ENCODE measurements around the gene SHPK. TPM values are rescaled to one million over a fixed set of nuclear protein-coding genes. Genes with fewer than 3 reads are reported as not detected.

Gene SHPK
- total and polyA plus RNA-seq, 9 of the 15 experiments (the other 6 are each of a cell fraction or from before 2014, with no cell fraction given) = 2.5 to 16.3 (median 11.8) TPM

DNA sequence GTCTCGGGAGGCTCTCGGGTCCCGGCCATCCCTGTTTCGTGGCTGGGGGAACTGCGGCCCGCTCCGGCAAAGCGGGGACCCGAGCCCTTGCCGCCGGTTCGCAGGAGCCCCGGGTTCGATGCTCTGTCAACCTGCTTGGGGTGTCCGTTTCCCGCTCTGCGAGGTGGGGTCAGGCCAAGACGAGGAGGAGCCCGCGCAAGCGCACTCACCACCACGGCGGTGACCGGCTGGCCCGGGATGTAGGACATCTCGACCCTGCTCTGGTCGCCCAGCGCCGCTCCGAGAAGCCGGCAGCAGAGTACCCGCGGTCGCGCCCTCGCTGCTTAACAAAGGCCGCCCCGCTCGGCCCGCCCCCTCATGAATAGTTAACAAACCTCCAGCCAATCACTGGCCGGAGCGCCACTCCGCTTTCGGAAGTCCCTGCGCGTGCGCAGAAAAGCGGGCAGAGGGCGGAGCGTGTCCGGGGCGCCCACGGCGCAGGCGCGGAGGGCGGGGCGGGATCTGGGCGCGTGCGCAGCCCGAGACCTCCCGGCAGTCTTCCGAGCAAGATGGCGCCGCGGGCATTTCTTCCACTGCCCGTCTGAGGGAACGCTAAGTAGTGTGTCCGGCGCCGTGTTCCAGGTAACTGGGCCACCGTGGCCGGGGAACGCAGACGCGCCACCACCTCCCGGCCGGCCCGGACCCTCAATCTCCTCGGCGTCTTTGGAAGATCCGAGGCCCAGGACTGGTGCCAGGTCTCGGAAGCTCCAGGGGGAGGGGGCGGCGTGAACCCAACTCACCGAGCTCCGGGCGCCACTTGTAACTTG lies 32.4 kb upstream of the SHPK start, which contains the start of the genes EMC6 and TAX1BP3 (continued):
- TF ChIP-seq SP1 (CRISPR knock-in tag; IDR thresholded peaks at IDR 0.05) = peak; percentile 78
- no peak for TF ChIP-seq ARID4B (CRISPR knock-in tag; IDR thresholded peaks at IDR 0.05)
- TF ChIP-seq, protein P1, sequence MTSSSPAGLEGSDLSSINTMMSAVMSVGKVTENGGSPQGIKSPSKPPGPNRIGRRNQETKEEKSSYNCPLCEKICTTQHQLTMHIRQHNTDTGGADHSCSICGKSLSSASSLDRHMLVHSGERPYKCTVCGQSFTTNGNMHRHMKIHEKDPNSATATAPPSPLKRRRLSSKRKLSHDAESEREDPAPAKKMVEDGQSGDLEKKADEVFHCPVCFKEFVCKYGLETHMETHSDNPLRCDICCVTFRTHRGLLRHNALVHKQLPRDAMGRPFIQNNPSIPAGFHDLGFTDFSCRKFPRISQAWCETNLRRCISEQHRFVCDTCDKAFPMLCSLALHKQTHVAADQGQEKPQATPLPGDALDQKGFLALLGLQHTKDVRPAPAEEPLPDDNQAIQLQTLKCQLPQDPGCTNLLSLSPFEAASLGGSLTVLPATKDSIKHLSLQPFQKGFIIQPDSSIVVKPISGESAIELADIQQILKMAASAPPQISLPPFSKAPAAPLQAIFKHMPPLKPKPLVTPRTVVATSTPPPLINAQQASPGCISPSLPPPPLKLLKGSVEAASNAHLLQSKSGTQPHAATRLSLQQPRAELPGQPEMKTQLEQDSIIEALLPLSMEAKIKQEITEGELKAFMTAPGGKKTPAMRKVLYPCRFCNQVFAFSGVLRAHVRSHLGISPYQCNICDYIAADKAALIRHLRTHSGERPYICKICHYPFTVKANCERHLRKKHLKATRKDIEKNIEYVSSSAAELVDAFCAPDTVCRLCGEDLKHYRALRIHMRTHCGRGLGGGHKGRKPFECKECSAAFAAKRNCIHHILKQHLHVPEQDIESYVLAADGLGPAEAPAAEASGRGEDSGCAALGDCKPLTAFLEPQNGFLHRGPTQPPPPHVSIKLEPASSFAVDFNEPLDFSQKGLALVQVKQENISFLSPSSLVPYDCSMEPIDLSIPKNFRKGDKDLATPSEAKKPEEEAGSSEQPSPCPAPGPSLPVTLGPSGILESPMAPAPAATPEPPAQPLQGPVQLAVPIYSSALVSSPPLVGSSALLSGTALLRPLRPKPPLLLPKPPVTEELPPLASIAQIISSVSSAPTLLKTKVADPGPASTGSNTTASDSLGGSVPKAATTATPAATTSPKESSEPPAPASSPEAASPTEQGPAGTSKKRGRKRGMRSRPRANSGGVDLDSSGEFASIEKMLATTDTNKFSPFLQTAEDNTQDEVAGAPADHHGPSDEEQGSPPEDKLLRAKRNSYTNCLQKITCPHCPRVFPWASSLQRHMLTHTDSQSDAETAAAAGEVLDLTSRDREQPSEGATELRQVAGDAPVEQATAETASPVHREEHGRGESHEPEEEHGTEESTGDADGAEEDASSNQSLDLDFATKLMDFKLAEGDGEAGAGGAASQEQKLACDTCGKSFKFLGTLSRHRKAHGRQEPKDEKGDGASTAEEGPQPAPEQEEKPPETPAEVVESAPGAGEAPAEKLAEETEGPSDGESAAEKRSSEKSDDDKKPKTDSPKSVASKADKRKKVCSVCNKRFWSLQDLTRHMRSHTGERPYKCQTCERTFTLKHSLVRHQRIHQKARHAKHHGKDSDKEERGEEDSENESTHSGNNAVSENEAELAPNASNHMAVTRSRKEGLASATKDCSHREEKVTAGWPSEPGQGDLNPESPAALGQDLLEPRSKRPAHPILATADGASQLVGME (CRISPR knock-in tag; IDR thresholded peaks at IDR 0.05) = no peak
- no peak for TF ChIP-seq ZBTB33 (CRISPR knock-in tag; IDR thresholded peaks at IDR 0.05)
- no peak for TF ChIP-seq NR2C2 (CRISPR knock-in tag; IDR thresholded peaks at IDR 0.05)
- TF ChIP-seq NR2C2 (tag; IDR thresholded peaks at IDR 0.05) = peak; percentile 8; the same call in 1 of the 2 replicates
- TF ChIP-seq POLR2G (IDR thresholded peaks at IDR 0.05; ENCODE audit: low read depth, low read length) = peak; percentile 92
- TF ChIP-seq, protein P2, sequence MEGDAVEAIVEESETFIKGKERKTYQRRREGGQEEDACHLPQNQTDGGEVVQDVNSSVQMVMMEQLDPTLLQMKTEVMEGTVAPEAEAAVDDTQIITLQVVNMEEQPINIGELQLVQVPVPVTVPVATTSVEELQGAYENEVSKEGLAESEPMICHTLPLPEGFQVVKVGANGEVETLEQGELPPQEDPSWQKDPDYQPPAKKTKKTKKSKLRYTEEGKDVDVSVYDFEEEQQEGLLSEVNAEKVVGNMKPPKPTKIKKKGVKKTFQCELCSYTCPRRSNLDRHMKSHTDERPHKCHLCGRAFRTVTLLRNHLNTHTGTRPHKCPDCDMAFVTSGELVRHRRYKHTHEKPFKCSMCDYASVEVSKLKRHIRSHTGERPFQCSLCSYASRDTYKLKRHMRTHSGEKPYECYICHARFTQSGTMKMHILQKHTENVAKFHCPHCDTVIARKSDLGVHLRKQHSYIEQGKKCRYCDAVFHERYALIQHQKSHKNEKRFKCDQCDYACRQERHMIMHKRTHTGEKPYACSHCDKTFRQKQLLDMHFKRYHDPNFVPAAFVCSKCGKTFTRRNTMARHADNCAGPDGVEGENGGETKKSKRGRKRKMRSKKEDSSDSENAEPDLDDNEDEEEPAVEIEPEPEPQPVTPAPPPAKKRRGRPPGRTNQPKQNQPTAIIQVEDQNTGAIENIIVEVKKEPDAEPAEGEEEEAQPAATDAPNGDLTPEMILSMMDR (IDR thresholded peaks at IDR 0.05 in 2 of 3, conservative IDR thresholded peaks at IDR 0.05 in 1 of 3; ENCODE audit: insufficient read depth in 2 of 3, low read depth in 1 of 3, low read length in 3 of 3) = no peak
- TF ChIP-seq TAF7 (tag; IDR thresholded peaks at IDR 0.05) = peak; percentile 84
- no peak for TF ChIP-seq ZNF143 (CRISPR knock-in tag; IDR thresholded peaks at IDR 0.05)
- TF ChIP-seq KLF10 (CRISPR knock-in tag; IDR thresholded peaks at IDR 0.05) = no peak
- peak in 1 of 2 experiments; percentile 13; a peak in 1 of 4 replicates for TF ChIP-seq RCOR1 (IDR thresholded peaks at IDR 0.05; ENCODE audit: borderline replicate concordance in 1 of 2, low read depth in 2 of 2, low read length in 2 of 2)

All from K562 (cell line).